ENCODE results near the gene FCN2. TPM values are rescaled to one million over a fixed set of nuclear protein-coding genes. Genes with fewer than 3 reads are reported as not detected.

FCN2 gene
- polyA plus RNA-seq, 1 of the 3 experiments (the other 2 are of a cell fraction) = not detected

- POLR2A ChIA-PET = no interaction called here
- peaks cover 15 to 18% of the 10 kb centered on the region in 2 experiments for H3K36me3 ChIP-seq (replicated peaks in 1 of 2; ENCODE audit: control insufficient read depth in 1 of 2, insufficient read depth in 2 of 2, low read length in 1 of 2)
- H3K79me2 ChIP-seq (ENCODE audit: insufficient read depth) = no peaks in the 10 kb centered on the region
- H3F3A ChIP-seq (replicated peaks; ENCODE audit: insufficient read depth) = peaks cover 22% of the 10 kb centered on the region
- no peak overlapping the region for H3K9ac ChIP-seq
- H2AFZ ChIP-seq (ENCODE audit: low read depth) = no peak overlapping the region
- no peaks in the 10 kb centered on the region for H3K9me2 ChIP-seq
- CTCF ChIA-PET = no interaction called here
- DNase-seq = no peak
- TF ChIP-seq CTCF (IDR thresholded peaks at IDR 0.05) (no peak), IRF3 (IDR thresholded peaks at IDR 0.05; ENCODE audit: low read depth, low read length) (no peak), TAF1 (IDR thresholded peaks at IDR 0.05; ENCODE audit: borderline replicate concordance, low read depth, low read length) (no peak), ZBTB33 (IDR thresholded peaks at IDR 0.05; ENCODE audit: borderline replicate concordance, low read depth) (no peak), EP300 (IDR thresholded peaks at IDR 0.05; ENCODE audit: borderline replicate concordance in 1 of 2, low read depth in 1 of 2, low read length in 1 of 2) (no peak), GATA2 (CRISPR knock-in tag; IDR thresholded peaks at IDR 0.05) (no peak), FOXJ3 (CRISPR knock-in tag; IDR thresholded peaks at IDR 0.05) (no peak), ELF1 (IDR thresholded peaks at IDR 0.05) (no peak), TCF12 (IDR thresholded peaks at IDR 0.05) (no peak), RXRA (IDR thresholded peaks at IDR 0.05; ENCODE audit: borderline replicate concordance, low read depth) (no peak), NRF1 (IDR thresholded peaks at IDR 0.05; ENCODE audit: low read depth, low read length) (no peak), TEAD4 (IDR thresholded peaks at IDR 0.05; ENCODE audit: borderline replicate concordance, insufficient read depth) (no peak), JUND (IDR thresholded peaks at IDR 0.05) (no peak), REST (IDR thresholded peaks at IDR 0.05; ENCODE audit: low read depth, low read length) (no peak), PBX3 (IDR thresholded peaks at IDR 0.05) (no peak)
- H3K4me3 ChIP-seq (ENCODE audit: low read depth in 2 of 2, low read length in 1 of 2) = no peak overlapping the region
- no peaks in the 10 kb centered on the region for H3K4me1 ChIP-seq (ENCODE audit: control insufficient read depth in 1 of 2, insufficient read depth in 2 of 2, low read depth in 1 of 2, low read length in 1 of 2)
- H4K20me1 ChIP-seq (ENCODE audit: insufficient read depth) = no peaks in the 10 kb centered on the region; the same call in 1 of the 2 replicates
- no peaks in the 10 kb centered on the region for H3K9me3 ChIP-seq
- H3K27me3 ChIP-seq (ENCODE audit: insufficient read depth) = no peaks in the 10 kb centered on the region
- no peak overlapping the region for H3K4me2 ChIP-seq
- WGBS (ENCODE audit: low lambda C conversion rate) = 27% methylated on average over 2 of the region's 10 CpGs
- no peak overlapping the region for H3K27ac ChIP-seq (ENCODE audit: low read depth in 2 of 2, low read length in 1 of 2)
These were observed 32.1 kb upstream of the FCN2 start for GRCh38 chr9:134848504-134848903.
